Measurements from ENCODE around the gene FCRL2. TPM values are rescaled to one million over a fixed set of nuclear protein-coding genes. Genes with fewer than 3 reads are reported as not detected.

Gene FCRL2
- total RNA-seq, 2 donors from 2014 or later = not detected

- DNase-seq (ENCODE audit: low spot score) = no peak
- no peak overlapping the region for H3K4me3 ChIP-seq
- H3K9me3 ChIP-seq = no peaks in the 10 kb centered on the region
- TF ChIP-seq CTCF (IDR thresholded peaks at IDR 0.05) = no peak
- intact Hi-C loops (cut with DNase I) = no loop called here
- WGBS = 75% methylated on average over 6 of the region's 6 CpGs
- no peaks in the 10 kb centered on the region for H3K4me1 ChIP-seq (replicated peaks)
- no peak overlapping the region for H3K27ac ChIP-seq
- no peaks in the 10 kb centered on the region for H3K27me3 ChIP-seq (replicated peaks; ENCODE audit: insufficient read depth)
- no peaks in the 10 kb centered on the region for H3K36me3 ChIP-seq
Measured at GRCh38 chr1:157806431-157807149, 29.7 kb upstream of the FCRL2 start.

GRCh38 chr1:157803851-157804250 lies 26.9 kb upstream of the FCRL2 start:
- H3K27ac ChIP-seq = no peak overlapping the region
- intact Hi-C loops (cut with DNase I) = no loop called here
- TF ChIP-seq CTCF (IDR thresholded peaks at IDR 0.05) = no peak
- no peak for TF ChIP-seq POLR2AphosphoS5 (IDR thresholded peaks at IDR 0.05)
- no peak for TF ChIP-seq POLR2A (IDR thresholded peaks at IDR 0.05)
- no peaks in the 10 kb centered on the region for H3K27me3 ChIP-seq (replicated peaks; ENCODE audit: insufficient read depth)
- no peak for DNase-seq (ENCODE audit: low spot score)
- WGBS = 84% methylated on average over 7 of the region's 7 CpGs
- no peaks in the 10 kb centered on the region for H3K36me3 ChIP-seq
- no peak overlapping the region for H3K4me3 ChIP-seq
- H3K4me1 ChIP-seq (replicated peaks) = no peaks in the 10 kb centered on the region
- no peaks in the 10 kb centered on the region for H3K9me3 ChIP-seq

- H3K4me1 ChIP-seq (replicated peaks) = no peaks in the 10 kb centered on the region
- intact Hi-C loops (cut with DNase I) = no loop called here
- TF ChIP-seq POLR2AphosphoS5 (IDR thresholded peaks at IDR 0.05) (no peak), CTCF (IDR thresholded peaks at IDR 0.05) (no peak), POLR2A (IDR thresholded peaks at IDR 0.05) (no peak)
- H3K9me3 ChIP-seq = no peaks in the 10 kb centered on the region
- no peaks in the 10 kb centered on the region for H3K27me3 ChIP-seq (replicated peaks; ENCODE audit: insufficient read depth)
- no peaks in the 10 kb centered on the region for H3K36me3 ChIP-seq
- no peak overlapping the region for H3K4me3 ChIP-seq
- DNase-seq (ENCODE audit: low spot score) = no peak
- no peak overlapping the region for H3K27ac ChIP-seq
- WGBS = 59% methylated on average over 1 of the region's 1 CpG
Measured at GRCh38 chr1:157799996-157800395, 23.1 kb upstream of the FCRL2 start.

GRCh38 chr1:157798211-157798610 lies 21.3 kb upstream of the FCRL2 start:
- intact Hi-C loops (cut with DNase I) = no loop called here
- WGBS = 81% methylated on average over 5 of the region's 5 CpGs

More at GRCh38 chr1:157798211-157798610, 21.3 kb upstream of the FCRL2 start:
- no peaks in the 10 kb centered on the region for H3K36me3 ChIP-seq
- H3K4me3 ChIP-seq = no peak overlapping the region
- no peak for DNase-seq (ENCODE audit: low spot score)
- TF ChIP-seq POLR2AphosphoS5 (IDR thresholded peaks at IDR 0.05) = no peak
- no peak for TF ChIP-seq CTCF (IDR thresholded peaks at IDR 0.05)
- TF ChIP-seq POLR2A (IDR thresholded peaks at IDR 0.05) = no peak
- no peak overlapping the region for H3K27ac ChIP-seq
- no peaks in the 10 kb centered on the region for H3K27me3 ChIP-seq (replicated peaks; ENCODE audit: insufficient read depth)
- H3K9me3 ChIP-seq = no peaks in the 10 kb centered on the region
- H3K4me1 ChIP-seq (replicated peaks) = no peaks in the 10 kb centered on the region
